ENCODE measurements around the gene BCL6B.

- TF ChIP-seq, protein P1, sequence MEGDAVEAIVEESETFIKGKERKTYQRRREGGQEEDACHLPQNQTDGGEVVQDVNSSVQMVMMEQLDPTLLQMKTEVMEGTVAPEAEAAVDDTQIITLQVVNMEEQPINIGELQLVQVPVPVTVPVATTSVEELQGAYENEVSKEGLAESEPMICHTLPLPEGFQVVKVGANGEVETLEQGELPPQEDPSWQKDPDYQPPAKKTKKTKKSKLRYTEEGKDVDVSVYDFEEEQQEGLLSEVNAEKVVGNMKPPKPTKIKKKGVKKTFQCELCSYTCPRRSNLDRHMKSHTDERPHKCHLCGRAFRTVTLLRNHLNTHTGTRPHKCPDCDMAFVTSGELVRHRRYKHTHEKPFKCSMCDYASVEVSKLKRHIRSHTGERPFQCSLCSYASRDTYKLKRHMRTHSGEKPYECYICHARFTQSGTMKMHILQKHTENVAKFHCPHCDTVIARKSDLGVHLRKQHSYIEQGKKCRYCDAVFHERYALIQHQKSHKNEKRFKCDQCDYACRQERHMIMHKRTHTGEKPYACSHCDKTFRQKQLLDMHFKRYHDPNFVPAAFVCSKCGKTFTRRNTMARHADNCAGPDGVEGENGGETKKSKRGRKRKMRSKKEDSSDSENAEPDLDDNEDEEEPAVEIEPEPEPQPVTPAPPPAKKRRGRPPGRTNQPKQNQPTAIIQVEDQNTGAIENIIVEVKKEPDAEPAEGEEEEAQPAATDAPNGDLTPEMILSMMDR (IDR thresholded peaks at IDR 0.05; ENCODE audit: low read length), result no peak
- TF ChIP-seq EZH2phosphoT487 (IDR thresholded peaks at IDR 0.05; ENCODE audit: low read length), result no peak
These were observed 6.8 kb downstream of the BCL6B start for GRCh38 chr17:7029659-7030058.
